LNCAP (cell line): ENCODE results near the gene PTPN21.

Experiments used
- CTCF ChIP-seq: fragments of 450-650 bp; IDR thresholded peaks from 2 replicates; pipeline ENCODE4 v1.5.1; 2017; ENCODE audit warnings: mild to moderate bottlenecking

The PTPN21 gene

GRCh38 chr14:88563845-88564244, 9.0 kb upstream of the PTPN21 start:
- no peak for TF ChIP-seq CTCF

GRCh38 chr14:88562831-88563686, 8.3 kb upstream of the PTPN21 start, which contains the start of gene ZC3H14:
Gene ZC3H14 (plus strand): TSS chr14:88563037. CDS start chr14:88563134, 97 bp downstream.
- TF ChIP-seq CTCF, result no peak

GRCh38 chr14:88562532-88562830, 7.7 kb upstream of the PTPN21 start:
- no peak for TF ChIP-seq CTCF

GRCh38 chr14:88559852-88560251, 5.0 kb upstream of the PTPN21 start:
- TF ChIP-seq CTCF, result peak; percentile 59

GRCh38 chr14:88556581-88556980, 1.8 kb upstream of the PTPN21 start:
- no peak for TF ChIP-seq CTCF

GRCh38 chr14:88553886-88554456, 836 bp downstream of the PTPN21 start:
- no peak for TF ChIP-seq CTCF

GRCh38 chr14:88552876-88553275, 1.9 kb downstream of the PTPN21 start:
- no peak for TF ChIP-seq CTCF
